ENCODE measurements around the gene NELFCD.

The NELFCD gene

GRCh38 chr20:58980711-58981627 is at the start of gene NELFCD:
Gene NELFCD (plus strand): TSS chr20:58981256. CDS start chr20:58981310, 54 bp downstream.
- H3K27ac ChIP-seq, result peak within 1 kb of the TSS; percentile 94

DNA sequence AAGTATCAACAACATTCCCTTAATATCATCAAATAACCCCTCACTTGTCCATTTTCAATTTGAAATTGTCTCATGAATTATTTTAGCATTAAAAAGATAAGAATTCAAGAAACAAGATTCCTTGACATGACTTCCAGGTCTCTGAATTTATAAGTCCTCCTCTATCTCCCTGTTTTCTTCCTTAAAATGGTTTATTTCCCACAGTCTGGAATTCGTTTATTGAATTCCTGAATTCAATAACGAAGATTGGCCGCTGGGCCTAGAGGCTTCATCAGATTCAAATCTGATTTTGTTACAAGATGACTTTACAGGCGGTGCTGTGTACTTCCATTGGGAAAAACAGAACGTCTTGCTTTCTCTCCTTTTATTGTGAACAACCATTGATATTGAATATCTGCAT is 48.9 kb upstream of the NELFCD start:
- TF ChIP-seq, protein P1, sequence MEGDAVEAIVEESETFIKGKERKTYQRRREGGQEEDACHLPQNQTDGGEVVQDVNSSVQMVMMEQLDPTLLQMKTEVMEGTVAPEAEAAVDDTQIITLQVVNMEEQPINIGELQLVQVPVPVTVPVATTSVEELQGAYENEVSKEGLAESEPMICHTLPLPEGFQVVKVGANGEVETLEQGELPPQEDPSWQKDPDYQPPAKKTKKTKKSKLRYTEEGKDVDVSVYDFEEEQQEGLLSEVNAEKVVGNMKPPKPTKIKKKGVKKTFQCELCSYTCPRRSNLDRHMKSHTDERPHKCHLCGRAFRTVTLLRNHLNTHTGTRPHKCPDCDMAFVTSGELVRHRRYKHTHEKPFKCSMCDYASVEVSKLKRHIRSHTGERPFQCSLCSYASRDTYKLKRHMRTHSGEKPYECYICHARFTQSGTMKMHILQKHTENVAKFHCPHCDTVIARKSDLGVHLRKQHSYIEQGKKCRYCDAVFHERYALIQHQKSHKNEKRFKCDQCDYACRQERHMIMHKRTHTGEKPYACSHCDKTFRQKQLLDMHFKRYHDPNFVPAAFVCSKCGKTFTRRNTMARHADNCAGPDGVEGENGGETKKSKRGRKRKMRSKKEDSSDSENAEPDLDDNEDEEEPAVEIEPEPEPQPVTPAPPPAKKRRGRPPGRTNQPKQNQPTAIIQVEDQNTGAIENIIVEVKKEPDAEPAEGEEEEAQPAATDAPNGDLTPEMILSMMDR (conservative IDR thresholded peaks at IDR 0.05), result no peak
- H3K27ac ChIP-seq, result no peak overlapping the region

More at GRCh38 chr20:58980711-58981627, at the start of gene NELFCD:
- TF ChIP-seq, protein P1 (conservative IDR thresholded peaks at IDR 0.05), result no peak

DNA sequence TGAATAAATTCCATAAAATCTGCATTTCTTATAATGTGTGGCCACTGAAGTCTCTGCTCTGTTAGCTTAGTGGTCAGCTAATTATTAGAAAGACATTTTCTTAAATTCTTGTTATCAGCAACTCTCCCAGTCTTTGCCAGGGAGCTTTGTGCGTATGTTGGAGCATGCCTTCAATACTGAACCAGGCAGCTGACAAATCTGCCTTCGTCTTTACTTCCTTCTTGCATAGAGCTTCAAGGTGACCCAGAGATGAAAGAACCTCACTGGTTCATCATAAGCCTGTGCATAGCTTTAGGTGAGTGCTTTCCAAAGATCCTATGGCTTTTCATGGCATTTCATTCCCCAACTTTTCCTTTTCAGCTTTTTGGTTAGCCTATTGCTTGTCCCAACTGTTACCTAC is 43.0 kb upstream of the NELFCD start:
- H3K27ac ChIP-seq, result no peak overlapping the region
- TF ChIP-seq, protein P1 (conservative IDR thresholded peaks at IDR 0.05), result no peak

DNA sequence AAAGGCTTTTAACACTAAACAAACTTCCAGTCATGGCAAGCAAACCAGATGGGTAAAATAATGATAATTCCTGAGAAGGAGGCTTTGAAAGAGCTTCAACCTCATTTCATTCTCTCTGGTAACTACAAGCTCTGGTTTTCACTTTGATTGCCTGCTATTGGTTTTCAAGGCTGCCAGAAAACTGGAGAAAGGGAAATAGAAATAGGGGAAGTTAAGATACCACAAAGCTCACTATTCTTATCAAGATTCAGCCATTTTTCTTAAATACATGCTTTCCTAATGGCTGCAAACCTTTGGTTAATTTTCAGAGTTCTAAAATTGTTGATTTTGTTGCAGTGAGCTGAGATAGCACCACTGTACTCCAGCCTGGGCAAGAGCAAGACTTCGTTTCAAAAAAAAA is 42.5 kb upstream of the NELFCD start:
- TF ChIP-seq, protein P1 (conservative IDR thresholded peaks at IDR 0.05), result no peak
- no peak overlapping the region for H3K27ac ChIP-seq

DNA sequence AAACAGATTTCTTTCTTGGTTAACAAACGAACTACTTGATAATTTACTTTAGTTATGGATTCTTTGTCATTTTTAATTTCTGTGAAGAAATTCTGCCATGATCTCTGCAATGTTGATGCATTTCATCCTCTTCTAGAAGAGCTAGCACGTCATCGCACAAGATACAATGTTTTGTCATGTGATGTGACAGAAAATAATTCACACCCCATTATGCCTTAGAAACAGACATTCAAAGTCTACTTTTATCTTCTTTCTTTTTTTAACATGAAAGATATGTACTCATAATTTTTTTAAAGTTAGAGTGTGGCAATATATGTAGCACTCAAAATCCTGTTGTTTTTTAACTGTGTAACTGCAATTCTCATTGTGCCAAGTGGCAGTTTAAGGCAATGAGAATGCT is 39.6 kb upstream of the NELFCD start:
- TF ChIP-seq, protein P1 (conservative IDR thresholded peaks at IDR 0.05), result no peak
- H3K27ac ChIP-seq, result peak overlapping the region; percentile 29; the same call in 1 of the 2 replicates

DNA sequence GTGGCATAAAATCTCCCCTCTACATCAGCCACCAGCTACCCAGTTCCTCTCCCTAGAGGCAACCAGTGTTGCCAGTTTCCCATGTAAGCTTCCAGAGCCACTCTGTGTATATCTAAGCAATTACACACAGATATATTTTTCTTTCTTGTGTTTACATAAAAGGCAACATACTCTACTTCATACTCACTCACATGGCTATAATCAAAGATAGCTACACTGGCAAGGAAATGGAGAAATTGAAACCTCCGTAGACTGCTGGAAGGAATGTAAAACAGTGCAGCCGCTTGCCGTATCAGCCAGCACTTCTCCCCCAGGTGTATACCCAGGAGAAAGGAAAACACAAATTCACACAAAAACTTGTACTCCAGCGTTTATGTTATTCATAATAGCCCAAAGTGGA is 38.5 kb upstream of the NELFCD start:
- TF ChIP-seq, protein P1 (conservative IDR thresholded peaks at IDR 0.05), result no peak
- H3K27ac ChIP-seq, result peak overlapping the region; percentile 29; the same call in 1 of the 2 replicates

DNA sequence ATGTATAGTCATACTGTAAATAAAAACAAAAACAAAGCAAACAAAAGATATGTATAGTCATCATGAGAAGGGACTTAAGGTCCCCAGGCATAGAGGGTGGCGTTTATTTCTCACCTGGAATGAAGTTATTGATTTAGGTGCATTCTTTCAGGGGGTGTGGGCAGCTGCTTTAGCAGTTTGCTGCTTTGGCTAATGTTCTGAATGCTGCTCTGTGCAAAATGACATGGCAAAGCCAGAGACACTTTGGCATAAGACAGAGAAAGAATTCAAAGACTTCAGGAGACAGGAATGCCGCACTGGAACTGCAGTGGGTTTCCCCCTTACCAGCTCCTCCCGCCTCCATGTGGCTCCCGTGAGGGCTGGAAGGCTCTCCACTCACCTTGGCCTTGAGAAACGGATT is 36.4 kb upstream of the NELFCD start:
- TF ChIP-seq, protein P1 (conservative IDR thresholded peaks at IDR 0.05), result no peak
- no peak overlapping the region for H3K27ac ChIP-seq

Measured in VCaP (cell line).